ENCODE results near the gene PCSK7. TPM values are rescaled to one million over a fixed set of nuclear protein-coding genes. Genes with fewer than 3 reads are reported as not detected.
A peak's percentile ranks its signal among the peaks of the same experiment; 100 is the strongest.

PCSK7 gene
- total and polyA plus RNA-seq, 2 of the 8 experiments (the other 6 are each of a cell fraction or from before 2014, with no cell fraction given): 23.4 to 38.5 TPM

DNA sequence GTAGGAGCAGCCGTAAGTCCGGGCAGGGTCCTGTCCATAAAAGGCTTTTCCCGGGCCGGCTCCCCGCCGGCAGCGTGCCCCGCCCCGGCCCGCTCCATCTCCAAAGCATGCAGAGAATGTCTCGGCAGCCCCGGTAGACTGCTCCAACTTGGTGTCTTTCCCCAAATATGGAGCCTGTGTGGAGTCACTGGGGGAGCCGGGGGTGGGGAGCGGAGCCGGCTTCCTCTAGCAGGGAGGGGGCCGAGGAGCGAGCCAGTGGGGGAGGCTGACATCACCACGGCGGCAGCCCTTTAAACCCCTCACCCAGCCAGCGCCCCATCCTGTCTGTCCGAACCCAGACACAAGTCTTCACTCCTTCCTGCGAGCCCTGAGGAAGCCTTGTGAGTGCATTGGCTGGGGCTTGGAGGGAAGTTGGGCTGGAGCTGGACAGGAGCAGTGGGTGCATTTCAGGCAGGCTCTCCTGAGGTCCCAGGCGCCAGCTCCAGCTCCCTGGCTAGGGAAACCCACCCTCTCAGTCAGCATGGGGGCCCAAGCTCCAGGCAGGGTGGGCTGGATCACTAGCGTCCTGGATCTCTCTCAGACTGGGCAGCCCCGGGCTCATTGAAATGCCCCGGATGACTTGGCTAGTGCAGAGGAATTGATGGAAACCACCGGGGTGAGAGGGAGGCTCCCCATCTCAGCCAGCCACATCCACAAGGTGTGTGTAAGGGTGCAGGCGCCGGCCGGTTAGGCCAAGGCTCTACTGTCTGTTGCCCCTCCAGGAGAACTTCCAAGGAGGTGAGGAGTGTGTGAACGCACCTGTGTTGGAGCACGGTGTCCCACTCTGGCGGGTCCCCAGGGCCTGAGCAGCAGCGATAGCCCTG lies 32.6 kb downstream of the PCSK7 start, which contains the start of gene TAGLN:
Gene TAGLN, plus strand, starts transcription at position 318 of the 863 bp plus-strand sequence. CDS start 3,644 bp downstream, outside the sequence.
- no peak within 1 kb of the TSS for H3K14ac ChIP-seq (ENCODE audit: insufficient read length)
- H3K9me3 ChIP-seq (ENCODE audit: insufficient read depth in 2 of 2, low read depth in 1 of 2, low read length in 1 of 2): no peaks in the 10 kb centered on the region
- H3K4ac ChIP-seq (replicated peaks; ENCODE audit: insufficient read length, low read depth, low read length): no peak within 1 kb of the TSS
- H3K9ac ChIP-seq (replicated peaks in 1 of 4; ENCODE audit: extremely low read depth in 1 of 4, low read depth in 3 of 4, low read length in 3 of 4): peak within 1 kb of the TSS; percentile 38 to 73 (median 68)
- peak within 1 kb of the TSS; percentile 71 for H4K5ac ChIP-seq (ENCODE audit: insufficient read length, low read depth, low read length)
- peak within 1 kb of the TSS; percentile 65 for H3K18ac ChIP-seq (ENCODE audit: extremely low read depth, low read length)
- peak within 1 kb of the TSS; percentile 67 to 81 for H3K4me2 ChIP-seq (ENCODE audit: insufficient read depth in 1 of 2, low read depth in 2 of 2, low read length in 2 of 2)
- no peak for FAIRE-seq
- H3K36me3 ChIP-seq (ENCODE audit: control insufficient read depth in 2 of 4, insufficient read depth in 4 of 4, low read length in 3 of 4): peaks cover 0 to 4% (median 3%) of the 10 kb centered on the region in 4 experiments; a peak in 2 of 8 replicates
- peaks cover 0 to 14% of the 10 kb centered on the region in 2 experiments; a peak in 1 of 4 replicates for H3K79me2 ChIP-seq (ENCODE audit: control insufficient read depth in 1 of 2, insufficient read depth in 2 of 2, low read length in 2 of 2)
- no peak within 1 kb of the TSS for H3K23ac ChIP-seq (ENCODE audit: insufficient read length)
- peak within 1 kb of the TSS; percentile 99 for H2BK12ac ChIP-seq (ENCODE audit: low read depth, low read length)
- H2BK5ac ChIP-seq (ENCODE audit: low read depth, low read length): peak within 1 kb of the TSS; percentile 87
- H2BK15ac ChIP-seq (ENCODE audit: low read length): peak within 1 kb of the TSS; percentile 84
- ChIA-PET CTCF (ENCODE audit: partially characterized antibody) (interaction anchor here (0.7 to 18.7 kb wide), 4 partner anchors 17 to 54 kb away, joined by 3 to 449 read pairs (median 126); partner anchors contain the start of genes PCSK7, RNF214 and SIDT2), POLR2A (ENCODE audit: partially characterized antibody) (interaction anchor here (0.8 to 10.3 kb wide), 8 partner anchors 13 to 61 kb away, joined by 3 to 153 read pairs (median 4); partner anchors contain the start of genes PAFAH1B2, RNF214 and SIDT2)
- H4K91ac ChIP-seq (replicated peaks; ENCODE audit: insufficient read length, low read length): peak within 1 kb of the TSS; percentile 78
- peak within 1 kb of the TSS; percentile 39; the same call in 1 of the 2 replicates for H4K8ac ChIP-seq (ENCODE audit: extremely low read depth, insufficient read depth, low read length)
- H2BK20ac ChIP-seq (ENCODE audit: low read length): 0 out of 2 replicates have a peak within 1 kb of the TSS, but pooled peaks have one; percentile 43
- peaks cover 6% of the 10 kb centered on the region; the same call in 1 of the 2 replicates for H3K23me2 ChIP-seq (ENCODE audit: low read depth, low read length)
- H3K4me3 ChIP-seq (ENCODE audit: extremely low read depth in 1 of 4, insufficient read depth in 2 of 4, low read depth in 3 of 4, low read length in 4 of 4): peak within 1 kb of the TSS; percentile 37 to 58 (median 47)
- H3K4me1 ChIP-seq (replicated peaks in 1 of 4; ENCODE audit: control insufficient read depth in 3 of 4, insufficient read depth in 4 of 4, low read length in 3 of 4): peaks cover 7 to 32% (median 28%) of the 10 kb centered on the region in 4 experiments
- peak; percentile 83 to 86 for DNase-seq (ENCODE audit: low read depth in 1 of 2, low spot score in 2 of 2)
- peaks cover 2% of the 10 kb centered on the region in 2 experiments for H4K20me1 ChIP-seq (replicated peaks in 1 of 2; ENCODE audit: control insufficient read depth in 1 of 2, insufficient read depth in 2 of 2, low read length in 2 of 2)
- H3K79me1 ChIP-seq (ENCODE audit: low read depth, low read length): no peaks in the 10 kb centered on the region; the same call in 1 of the 2 replicates
- peak within 1 kb of the TSS; percentile 82 for H2BK120ac ChIP-seq (replicated peaks; ENCODE audit: low read depth, low read length)
- peak within 1 kb of the TSS; percentile 47 for H2AK5ac ChIP-seq (ENCODE audit: low read depth, low read length)
- 11% methylated on average over 28 of the region's 34 CpGs; no CpG with 5 or more reads in 1 of the 2 experiments for WGBS, 2 experiments (ENCODE audit: extremely low coverage in 1 of 2, insufficient coverage in 1 of 2, insufficient read length in 1 of 2, insufficient replicate concordance in 2 of 2, low coverage in 1 of 2, low lambda C conversion rate in 2 of 2, missing lambda C conversion rate in 1 of 2)
- no peaks in the 10 kb centered on the region; a peak in 1 of 7 replicates for H3K27me3 ChIP-seq (replicated peaks in 1 of 4; ENCODE audit: control insufficient read depth in 3 of 4, extremely low read depth in 1 of 4, insufficient read depth in 3 of 4, low read length in 3 of 4)
- no peak within 1 kb of the TSS for H2AFZ ChIP-seq (ENCODE audit: low read length)
- peak within 1 kb of the TSS; percentile 74; the same call in 1 of the 2 replicates for H3K27ac ChIP-seq (ENCODE audit: low read depth, low read length)
- H3K56ac ChIP-seq (replicated peaks; ENCODE audit: insufficient read length, low read depth, low read length): no peak within 1 kb of the TSS
- TF ChIP-seq GTF2F1 (IDR thresholded peaks at IDR 0.05; ENCODE audit: borderline replicate concordance, low read depth, low read length) (0 out of 2 replicates have a peak, but pooled peaks have one; percentile 15), KDM4A (IDR thresholded peaks at IDR 0.05; ENCODE audit: low read depth, low read length, severe bottlenecking) (peak; percentile 23), TBP (IDR thresholded peaks at IDR 0.05; ENCODE audit: low read depth, low read length) (peak; percentile 89), YY1 (IDR thresholded peaks at IDR 0.05; ENCODE audit: low read depth, low read length) (no peak; the same call in 1 of the 2 replicates), HDAC2 (IDR thresholded peaks at IDR 0.05; ENCODE audit: borderline replicate concordance in 1 of 2, low read depth in 2 of 2, low read length in 2 of 2) (no peak), TEAD4 (IDR thresholded peaks at IDR 0.05; ENCODE audit: low read depth, low read length) (peak; percentile 92), EP300 (IDR thresholded peaks at IDR 0.05; ENCODE audit: borderline replicate concordance in 1 of 2, low read depth in 2 of 2, low read length in 2 of 2) (peak in 1 of 2 experiments; percentile 76; a peak in 1 of 3 replicates), SP1 (IDR thresholded peaks at IDR 0.05; ENCODE audit: low read depth, low read length) (no peak)

Data from H1 (cell line).